ACC112 (cell line): ENCODE results near the gene DHX8.
A peak's percentile ranks its signal among the peaks of the same experiment; 100 is the strongest.

Source experiments
- H2AFZ ChIP-seq: fragments of 200-600 bp; sonication (generic); one replicate; pipeline ENCODE4 v1.6.0; 2017; ENCODE audit warnings: antibody characterized with exemption, low read length; ENCODE audit not compliant: unreplicated experiment
- H3K27ac ChIP-seq: fragments of 200-600 bp; sonication (generic); 2 replicates; pipeline ENCODE4 v1.5.1; 2014; ENCODE audit warnings: low read depth, mild to moderate bottlenecking, antibody characterized with exemption, low read length, moderate library complexity
- H3K27me3 ChIP-seq: fragments of 200-600 bp; sonication (generic); 2 replicates; pipeline ENCODE4 v1.6.1; 2014; ENCODE audit warnings: mild to moderate bottlenecking, antibody characterized with exemption, low read length, moderate library complexity, mixed read lengths; ENCODE audit not compliant: insufficient read depth
- H3K36me3 ChIP-seq: fragments of 200-600 bp; sonication (generic); 2 replicates; pipeline ENCODE4 v1.6.1; 2016; ENCODE audit warnings: mild to moderate bottlenecking, antibody characterized with exemption, low read length, moderate library complexity, mixed read lengths; ENCODE audit not compliant: insufficient read depth
- H3K4me1 ChIP-seq: fragments of 200-600 bp; sonication (generic); one replicate; pipeline ENCODE4 v1.6.1; 2016; ENCODE audit warnings: low read length, mixed read lengths; ENCODE audit not compliant: insufficient read depth, unreplicated experiment, control insufficient read depth
- H3K4me3 ChIP-seq: fragments of 200-600 bp; sonication (generic); 2 replicates; pipeline ENCODE4 v1.5.1; 2014; ENCODE audit warnings: mild to moderate bottlenecking, low read depth, low read length
- H3K79me2 ChIP-seq: fragments of 200-600 bp; sonication (generic); one replicate; pipeline ENCODE4 v1.6.0; 2016; ENCODE audit warnings: low read length; ENCODE audit not compliant: control insufficient read depth, unreplicated experiment, insufficient read depth

Gene DHX8

DNA sequence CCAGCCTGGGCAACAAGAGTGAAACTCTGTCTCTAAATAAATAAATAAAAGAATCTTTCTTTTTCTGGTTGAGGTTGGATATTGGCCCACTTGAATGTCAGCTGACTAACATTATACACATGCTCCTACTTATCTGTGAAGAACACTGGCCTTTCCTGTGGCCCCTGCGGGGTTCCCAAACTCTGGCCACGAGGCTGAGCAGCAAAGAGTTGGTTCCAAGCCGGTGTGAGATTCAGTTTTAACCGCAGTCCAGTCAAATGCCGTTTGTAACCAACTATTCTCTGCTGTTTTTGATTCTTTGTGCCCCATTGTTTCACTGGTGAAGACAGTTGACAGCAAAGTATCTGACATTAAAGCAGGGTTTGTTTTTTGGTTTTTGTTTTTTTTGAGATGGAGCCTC is 51.1 kb downstream of the DHX8 start:
- no peaks in the 10 kb centered on the region for H3K27me3 ChIP-seq
- peaks cover 46% of the 10 kb centered on the region for H3K4me1 ChIP-seq
- no peak overlapping the region for H3K4me3 ChIP-seq
- peaks cover 4% of the 10 kb centered on the region for H3K79me2 ChIP-seq
- H2AFZ ChIP-seq = no peak overlapping the region
- H3K36me3 ChIP-seq = no peaks in the 10 kb centered on the region
- H3K27ac ChIP-seq = peak overlapping the region; percentile 79; the same call in 1 of the 2 replicates

- Histone ChIP-seq H3K27ac (peak overlapping the region; percentile 79), H3K27me3 (no peaks in the 10 kb centered on the region), H3K36me3 (no peaks in the 10 kb centered on the region), H2AFZ (no peak overlapping the region), H3K79me2 (peaks cover 6% of the 10 kb centered on the region), H3K4me1 (peaks cover 41% of the 10 kb centered on the region), H3K4me3 (peak overlapping the region; percentile 41)
Observed at GRCh38 chr17:43536236-43536992, 52.6 kb downstream of the DHX8 start.

- no peak overlapping the region for H3K4me3 ChIP-seq
- peaks cover 50% of the 10 kb centered on the region for H3K4me1 ChIP-seq
- H3K79me2 ChIP-seq = peaks cover 35% of the 10 kb centered on the region
- H3K27me3 ChIP-seq = no peaks in the 10 kb centered on the region
- H3K27ac ChIP-seq = peak overlapping the region; percentile 43; the same call in 1 of the 2 replicates
- H2AFZ ChIP-seq = no peak overlapping the region
- H3K36me3 ChIP-seq = no peaks in the 10 kb centered on the region
Observed at GRCh38 chr17:43540821-43541674, 57.3 kb downstream of the DHX8 start.

- peaks cover 35% of the 10 kb centered on the region for H3K79me2 ChIP-seq
- H2AFZ ChIP-seq = no peak overlapping the region
- peaks cover 50% of the 10 kb centered on the region for H3K4me1 ChIP-seq
- no peak overlapping the region for H3K4me3 ChIP-seq
- H3K36me3 ChIP-seq = no peaks in the 10 kb centered on the region
- no peak overlapping the region for H3K27ac ChIP-seq
- H3K27me3 ChIP-seq = no peaks in the 10 kb centered on the region
Observed at GRCh38 chr17:43542859-43543258, 59.1 kb downstream of the DHX8 start.

DNA sequence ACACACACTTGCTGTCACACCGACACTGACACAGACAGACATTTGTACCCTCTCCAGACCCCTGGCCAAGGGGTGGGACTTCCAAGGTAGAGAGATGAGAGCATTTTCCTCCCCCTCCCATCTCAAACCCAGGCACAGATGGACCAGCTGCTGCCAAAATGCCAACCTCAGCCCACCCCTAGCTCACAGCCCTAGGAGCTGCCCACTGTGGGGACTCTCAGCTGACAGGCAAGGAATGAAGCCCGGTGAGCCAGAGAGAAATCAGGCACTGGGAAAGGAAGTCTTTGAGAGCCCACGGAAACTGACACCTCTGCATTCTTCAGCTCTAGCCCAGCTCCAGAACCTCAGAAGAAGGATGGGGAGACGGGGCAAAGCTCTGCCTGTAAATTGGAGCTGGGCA is 59.5 kb downstream of the DHX8 start:
- peak overlapping the region; percentile 87 for H3K4me3 ChIP-seq

DNA sequence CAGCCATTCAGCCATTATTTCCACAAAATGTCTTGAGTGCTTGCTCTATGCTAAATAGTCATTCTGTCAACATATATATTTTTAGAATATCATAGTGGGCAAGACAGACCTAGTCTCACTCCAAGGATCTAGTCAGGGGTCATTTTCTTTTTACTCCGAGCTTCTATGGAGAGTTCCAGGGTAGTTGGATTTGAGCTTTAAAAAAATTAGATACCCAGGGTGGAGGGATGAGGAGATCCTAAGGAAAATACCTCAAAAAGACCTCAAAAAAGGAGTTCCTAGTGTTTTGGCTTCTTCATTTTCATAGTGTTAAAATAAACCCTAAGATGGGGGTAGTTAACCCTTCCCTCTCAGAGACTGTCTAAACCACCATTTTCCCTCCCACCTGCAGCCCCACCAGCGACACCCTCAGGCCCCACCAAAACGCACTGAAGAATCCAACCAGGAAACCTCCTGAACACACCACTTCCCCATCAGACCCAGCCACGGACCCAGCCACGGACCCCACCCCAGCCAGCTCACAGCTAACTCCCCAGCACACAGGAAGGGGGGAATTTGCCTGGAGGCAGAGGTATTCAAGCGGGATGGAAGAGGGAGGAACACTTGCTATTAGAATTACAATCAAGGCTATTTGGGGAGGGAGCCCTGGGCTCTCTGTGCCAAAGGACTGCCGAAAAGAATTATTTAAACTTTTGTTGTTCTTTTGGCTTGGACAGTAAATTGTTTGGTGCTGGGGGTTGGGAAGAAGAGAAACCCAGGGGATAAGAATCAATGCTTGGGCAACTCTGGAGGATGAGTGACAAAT is 60.2 kb downstream of the DHX8 start:
- peaks cover 45% of the 10 kb centered on the region for H3K4me1 ChIP-seq
- H3K27ac ChIP-seq = peak overlapping the region; percentile 53
- no peaks in the 10 kb centered on the region for H3K27me3 ChIP-seq
- peak overlapping the region; percentile 87 for H3K4me3 ChIP-seq
- peaks cover 34% of the 10 kb centered on the region for H3K79me2 ChIP-seq
- no peak overlapping the region for H2AFZ ChIP-seq
- H3K36me3 ChIP-seq = no peaks in the 10 kb centered on the region

More for the DNA sequence above, 59.5 kb downstream of the DHX8 start:
- peaks cover 35% of the 10 kb centered on the region for H3K79me2 ChIP-seq
- H3K27me3 ChIP-seq = no peaks in the 10 kb centered on the region
- H3K4me1 ChIP-seq = peaks cover 50% of the 10 kb centered on the region
- no peaks in the 10 kb centered on the region for H3K36me3 ChIP-seq
- no peak overlapping the region for H3K27ac ChIP-seq
- no peak overlapping the region for H2AFZ ChIP-seq

DNA sequence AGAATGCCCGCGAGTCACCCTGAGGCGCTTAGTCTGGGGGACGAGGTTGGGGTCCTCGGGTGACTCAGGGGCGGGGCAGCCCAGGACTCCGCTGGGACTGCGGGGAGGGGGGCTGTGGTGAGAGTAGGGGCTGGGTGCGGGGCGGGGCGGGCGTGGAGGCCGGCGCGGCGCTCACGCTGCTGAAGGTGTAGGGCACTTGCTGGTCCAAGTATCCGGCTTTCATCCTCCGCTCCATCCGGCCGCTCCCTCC is 61.5 kb downstream of the DHX8 start:
- Histone ChIP-seq H2AFZ (no peak overlapping the region), H3K27ac (peak overlapping the region; percentile 86), H3K4me3 (peak overlapping the region; percentile 87), H3K27me3 (no peaks in the 10 kb centered on the region), H3K36me3 (no peaks in the 10 kb centered on the region), H3K79me2 (peaks cover 31% of the 10 kb centered on the region), H3K4me1 (peaks cover 45% of the 10 kb centered on the region)

- Histone ChIP-seq H3K36me3 (no peaks in the 10 kb centered on the region), H3K79me2 (peaks cover 27% of the 10 kb centered on the region), H3K4me3 (peak within 1 kb of the TSS; percentile 87), H3K4me1 (peaks cover 33% of the 10 kb centered on the region), H3K27me3 (no peaks in the 10 kb centered on the region), H2AFZ (peak within 1 kb of the TSS; percentile 30), H3K27ac (peak within 1 kb of the TSS; percentile 86)
Observed at GRCh38 chr17:43546319-43547188, 62.8 kb downstream of the DHX8 start, which contains the start of gene ETV4. Gene ETV4 (minus strand): TSS chr17:43546340. CDS start chr17:43545617, 723 bp downstream.

DNA sequence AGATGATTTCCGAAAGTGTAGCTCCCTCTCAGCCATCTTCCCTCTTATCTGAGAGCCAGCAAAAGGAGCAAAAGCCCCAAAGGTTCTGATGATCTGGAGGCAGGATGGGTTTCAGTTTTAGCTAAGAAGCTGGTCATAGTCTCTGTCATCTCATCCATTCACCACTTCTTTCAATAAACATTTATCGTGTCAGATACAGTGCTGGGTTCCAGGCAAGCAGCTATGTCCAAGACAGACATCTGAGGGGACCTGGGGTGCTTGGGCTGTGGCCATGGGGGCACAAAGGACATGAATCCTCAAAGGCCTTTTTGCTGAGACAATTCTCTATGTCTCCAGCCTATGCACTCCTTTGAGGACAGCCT is 63.4 kb downstream of the DHX8 start:
- H3K36me3 ChIP-seq = no peaks in the 10 kb centered on the region
- H3K27me3 ChIP-seq = no peaks in the 10 kb centered on the region
- H2AFZ ChIP-seq = no peak overlapping the region
- H3K79me2 ChIP-seq = peaks cover 21% of the 10 kb centered on the region
- peak overlapping the region; percentile 87; the same call in 1 of the 2 replicates for H3K4me3 ChIP-seq
- H3K4me1 ChIP-seq = peaks cover 28% of the 10 kb centered on the region
- no peak overlapping the region for H3K27ac ChIP-seq
